Motor neuron (in vitro differentiated cells): Measurements from ENCODE around the gene CCDC85A. TPM values are rescaled to one million over a fixed set of nuclear protein-coding genes. Genes with fewer than 3 reads are reported as not detected.
A peak's percentile ranks its signal among the peaks of the same experiment; 100 is the strongest.

Experiments used
- ATAC-seq, 8 experiments: fragments of 200-7000 bp; cut with Tn5 transposase; replicated peaks in 6 of 8; 2 replicates each; pipeline ENCODE4 v1.8.0; 2021; ENCODE audit warnings: mild to moderate bottlenecking in 8 of 8, moderate library complexity in 8 of 8
- H3K27ac ChIP-seq, 2 donors: fragments of 250-450 bp; sonication (Bioruptor Pico); 2 replicates each; pipeline ENCODE4 v1.9.0; 2021; ENCODE audit warnings: antibody characterized with exemption in 2 of 2, mild to moderate bottlenecking in 2 of 2, moderate library complexity in 1 of 2
- H3K4me1 ChIP-seq, 2 donors: fragments of 250-450 bp; sonication (Bioruptor Pico); replicated peaks in 1 of 2; 2 replicates each; pipeline ENCODE4 v1.6.1; 2021; ENCODE audit warnings: antibody characterized with exemption in 2 of 2, mild to moderate bottlenecking in 2 of 2, moderate library complexity in 1 of 2
- H3K4me3 ChIP-seq, 5 donors: fragments of 250-450 bp; sonication (Bioruptor Pico); 2 replicates each; pipeline ENCODE4 v1.9.0; 2021; ENCODE audit warnings: antibody characterized with exemption in 5 of 5, mild to moderate bottlenecking in 5 of 5, moderate library complexity in 4 of 5
- WGBS, 10 experiments: fragments of 450-650 bp; shearing (Covaris generic); methylation state at CpG; one replicate each; pipeline ENCODE4 v1.0.0; 2022; 5-methylcytosine and 5-hydroxymethylcytosine counted together
- in situ Hi-C, 9 experiments: fragments of 400-800 bp; cut with MboI; loops; one replicate each; pipeline ENCODE4 v1.15.0; 2021; ENCODE audit warnings: low sequenced_read_pairs in 9 of 9, low pct_unique_long_range_greater_than_20kb in 2 of 9; ENCODE audit not compliant: unreplicated experiment in 9 of 9
- total RNA-seq, 8 experiments: library from RNA; unstranded; fragments of 300-600 nt; gene quantifications; 2 replicates each; pipeline versions ENCODE4 v1.2.3 to v1.2.4, GENCODE V29; 2022

CCDC85A gene
- total RNA-seq, 8 experiments from 2014 or later = 0.24 to 6.0 (median 1.7) TPM

- ATAC-seq = no peak
- H3K4me3 ChIP-seq = no peak overlapping the region
- no peaks in the 10 kb centered on the region for H3K4me1 ChIP-seq
- in situ Hi-C loops = no loop called here
- no peak overlapping the region for H3K27ac ChIP-seq
- 44 to 90% (median 73%) methylated on average over 1 to 6 of the region's 6 CpGs for WGBS, 10 experiments
Observed at GRCh38 chr2:56229397-56230060, 45.7 kb downstream of the CCDC85A start.

- Histone ChIP-seq H3K4me1 (no peaks in the 10 kb centered on the region), H3K27ac (no peak overlapping the region), H3K4me3 (no peak overlapping the region)
- 0 to 100% (median 83%) methylated on average over 1 to 2 of the region's 2 CpGs; no CpG with 5 or more reads in 3 of the 10 experiments for WGBS, 10 experiments
- in situ Hi-C loops = no loop called here
- peak in 3 of 8 experiments; percentile 35 to 56 (median 43) for ATAC-seq
Observed at GRCh38 chr2:56230156-56230555, 46.4 kb downstream of the CCDC85A start.

- in situ Hi-C loops = no loop called here
Observed at GRCh38 chr2:56231361-56231760, 47.6 kb downstream of the CCDC85A start.

GRCh38 chr2:56232912-56233311 lies 49.1 kb downstream of the CCDC85A start:
- in situ Hi-C loops = no loop called here
- no peak for ATAC-seq
- no peak overlapping the region for H3K27ac ChIP-seq
- H3K4me1 ChIP-seq = no peaks in the 10 kb centered on the region
- WGBS, 10 experiments = 60 to 100% (median 89%) methylated on average over 1 to 2 of the region's 2 CpGs; no CpG with 5 or more reads in 3 of the 10 experiments
- no peak overlapping the region for H3K4me3 ChIP-seq

More at GRCh38 chr2:56231361-56231760, 47.6 kb downstream of the CCDC85A start:
- no peak for ATAC-seq
- WGBS, 10 experiments = 39 to 100% (median 90%) methylated on average over 1 to 3 of the region's 3 CpGs; no CpG with 5 or more reads in 2 of the 10 experiments
- no peaks in the 10 kb centered on the region for H3K4me1 ChIP-seq
- H3K4me3 ChIP-seq = no peak overlapping the region
- no peak overlapping the region for H3K27ac ChIP-seq

- no peak for ATAC-seq
- no peak overlapping the region for H3K27ac ChIP-seq
- WGBS, 10 experiments = 41 to 67% (median 51%) methylated on average over 1 to 2 of the region's 2 CpGs
- in situ Hi-C loops = no loop called here
- no peaks in the 10 kb centered on the region for H3K4me1 ChIP-seq
- H3K4me3 ChIP-seq = no peak overlapping the region
Observed at GRCh38 chr2:56234241-56234640, 50.5 kb downstream of the CCDC85A start.

- H3K27ac ChIP-seq = no peak overlapping the region
- no peak overlapping the region for H3K4me3 ChIP-seq
- in situ Hi-C loops = no loop called here
- 50 to 100% (median 75%) methylated on average over 1 to 2 of the region's 2 CpGs; no CpG with 5 or more reads in 3 of the 10 experiments for WGBS, 10 experiments
- no peaks in the 10 kb centered on the region for H3K4me1 ChIP-seq
- ATAC-seq = no peak
Observed at GRCh38 chr2:56239030-56239429, 55.2 kb downstream of the CCDC85A start.

- ATAC-seq = peak in 2 of 8 experiments; percentile 15 to 39
Observed at GRCh38 chr2:56239437-56239836, 55.6 kb downstream of the CCDC85A start.

GRCh38 chr2:56240210-56240609 lies 56.4 kb downstream of the CCDC85A start:
- Histone ChIP-seq H3K4me3 (no peak overlapping the region), H3K4me1 (no peaks in the 10 kb centered on the region), H3K27ac (no peak overlapping the region)
- 19 to 93% (median 70%) methylated on average over 2 to 5 of the region's 5 CpGs; no CpG with 5 or more reads in 1 of the 10 experiments for WGBS, 10 experiments
- ATAC-seq = no peak
- in situ Hi-C loops = no loop called here

More at GRCh38 chr2:56239437-56239836, 55.6 kb downstream of the CCDC85A start:
- no peak overlapping the region for H3K27ac ChIP-seq
- H3K4me1 ChIP-seq = no peaks in the 10 kb centered on the region
- WGBS, 10 experiments = 0 to 100% (median 60%) methylated on average over 1 of the region's 1 CpG; no CpG with 5 or more reads in 1 of the 10 experiments
- H3K4me3 ChIP-seq = no peak overlapping the region
- in situ Hi-C loops = no loop called here

- H3K4me1 ChIP-seq = no peaks in the 10 kb centered on the region
- H3K27ac ChIP-seq = no peak overlapping the region
- 0% methylated on average over 1 of the region's 1 CpG; no CpG with 5 or more reads in 8 of the 10 experiments for WGBS, 10 experiments
- in situ Hi-C loops = no loop called here
- H3K4me3 ChIP-seq = no peak overlapping the region
- peak in 2 of 8 experiments; percentile 81 for ATAC-seq
Observed at GRCh38 chr2:56244506-56244905, 60.7 kb downstream of the CCDC85A start.

- 80 to 100% (median 90%) methylated on average over 1 of the region's 1 CpG; no CpG with 5 or more reads in 6 of the 10 experiments for WGBS, 10 experiments
- Histone ChIP-seq H3K27ac (no peak overlapping the region), H3K4me1 (no peaks in the 10 kb centered on the region), H3K4me3 (no peak overlapping the region)
- in situ Hi-C loops = no loop called here
- peak in 2 of 8 experiments; percentile 90 to 91 for ATAC-seq
Observed at GRCh38 chr2:56244911-56245530, 61.2 kb downstream of the CCDC85A start.

- no peak for ATAC-seq
- Histone ChIP-seq H3K4me1 (no peaks in the 10 kb centered on the region), H3K27ac (no peak overlapping the region), H3K4me3 (no peak overlapping the region)
- in situ Hi-C loops = no loop called here
- WGBS, 10 experiments = 6 to 100% (median 82%) methylated on average over 1 to 3 of the region's 5 CpGs; no CpG with 5 or more reads in 1 of the 10 experiments
Observed at GRCh38 chr2:56248965-56249742, 65.4 kb downstream of the CCDC85A start.

- no peak overlapping the region for H3K27ac ChIP-seq
Observed at GRCh38 chr2:56250153-56250729, 66.5 kb downstream of the CCDC85A start.

GRCh38 chr2:56260415-56260814 lies 76.6 kb downstream of the CCDC85A start:
- Histone ChIP-seq H3K4me1 (no peaks in the 10 kb centered on the region), H3K27ac (no peak overlapping the region), H3K4me3 (no peak overlapping the region)
- in situ Hi-C loops = no loop called here
- ATAC-seq = peak in 2 of 8 experiments; percentile 44 to 70
- 0 to 88% (median 40%) methylated on average over 1 of the region's 1 CpG; no CpG with 5 or more reads in 1 of the 10 experiments for WGBS, 10 experiments

More at GRCh38 chr2:56250153-56250729, 66.5 kb downstream of the CCDC85A start:
- H3K4me3 ChIP-seq = no peak overlapping the region
- no peak for ATAC-seq
- in situ Hi-C loops = no loop called here
- WGBS, 10 experiments = 0 to 100% (median 76%) methylated on average over 1 to 2 of the region's 2 CpGs; no CpG with 5 or more reads in 2 of the 10 experiments
- H3K4me1 ChIP-seq = no peaks in the 10 kb centered on the region
